K562 (cell line): ENCODE results near the gene DDRGK1. TPM values are rescaled to one million over a fixed set of nuclear protein-coding genes. Genes with fewer than 3 reads are reported as not detected.
A peak's percentile ranks its signal among the peaks of the same experiment; 100 is the strongest.

Experiments
- CBX1 ChIP-seq: sonication (generic); IDR thresholded peaks from 2 replicates; pipeline ENCODE4 v1.6.1; 2016; ENCODE audit warnings: antibody characterized with exemption, low read depth, mild to moderate bottlenecking
- CREB1 ChIP-seq, 2 experiments: sonication (generic) in 1 of 2; formaldehyde crosslinking in 1 of 2; IDR thresholded peaks; 2 replicates each; pipeline versions ENCODE4 v1.6.1 to v1.8.0; 2012 to 2022; ENCODE audit warnings: inconsistent platforms in 1 of 2, mild to moderate bottlenecking in 1 of 2, missing genetic modification reagents in 1 of 2, moderate library complexity in 1 of 2
- CREM ChIP-seq: IDR thresholded peaks from 2 replicates; pipeline ENCODE4 v1.6.1; 2014; ENCODE audit warnings: antibody characterized with exemption, low read depth
- E2F3 ChIP-seq: fragments of 250-450 bp; sonication (Bioruptor Pico); IDR thresholded peaks from 2 replicates; pipeline ENCODE4 v1.4.0; 2020; ENCODE audit warnings: mild to moderate bottlenecking
- RBFOX2 ChIP-seq: fragments of 200-400 bp; formaldehyde crosslinking; IDR thresholded peaks from 2 replicates; pipeline ENCODE4 v1.6.1; 2017; ENCODE audit warnings: low read depth, mild to moderate bottlenecking, low read length, moderate library complexity
- SNIP1 ChIP-seq: fragments of 450-650 bp; IDR thresholded peaks from 2 replicates; pipeline ENCODE4 v1.7.1; 2017; ENCODE audit warnings: low read depth, mild to moderate bottlenecking
- TBP ChIP-seq: optimal IDR thresholded peaks from 2 replicates; pipeline ENCODE3; 2011; ENCODE audit warnings: low read depth, low read length, improper control_type of control experiment
- TCFL5 ChIP-seq: fragments of 250-450 bp; sonication (Bioruptor Pico); conservative IDR thresholded peaks from 2 replicates; pipeline ENCODE4 v1.6.1; 2021; ENCODE audit warnings: mild to moderate bottlenecking, moderate library complexity, matching md5 sums
- ZBTB1 ChIP-seq: sonication (generic); formaldehyde crosslinking; IDR thresholded peaks from 2 replicates; pipeline ENCODE4 v1.8.1; 2023; ENCODE audit warnings: missing genetic modification reagents, low read depth, mild to moderate bottlenecking, borderline replicate concordance
- ZFP1 ChIP-seq: fragments of 450-650 bp; formaldehyde crosslinking; IDR thresholded peaks from 2 replicates; pipeline ENCODE4 v1.4.0; 2020; ENCODE audit warnings: mild to moderate bottlenecking, mixed read lengths
- ZFX ChIP-seq: sonication (generic); formaldehyde crosslinking; IDR thresholded peaks from 2 replicates; pipeline ENCODE4 v1.8.0; 2022; ENCODE audit warnings: mild to moderate bottlenecking, missing genetic modification reagents, moderate library complexity
- ZNF3 ChIP-seq: fragments of 250-450 bp; sonication (Bioruptor Pico); IDR thresholded peaks from 2 replicates; pipeline ENCODE4 v1.5.0; 2021; ENCODE audit warnings: mild to moderate bottlenecking, moderate library complexity
- polyA plus RNA-seq, 8 experiments: library from polyadenylated mRNA; depleted of rRNA in 4 of 8; stranded (reverse) in 5 of 8; unstranded in 3 of 8; fragments of >200 nt; fragmentation: Nextera tagmentation in 2 of 8; fragmentation: Illumina TruSeq in 1 of 8; extraction: Ambion mirVana in 2 of 8; extraction: Trizol in 1 of 8; gene quantifications; 2 replicates each; pipeline versions ENCODE4 v1.2.1 to v1.2.3, GENCODE V29; 2011 to 2014; ENCODE audit warnings: inconsistent platforms in 1 of 8, missing spikeins in 1 of 8
- total RNA-seq, 7 experiments: library from RNA; depleted of rRNA in 6 of 7; stranded (reverse); fragments of >200 nt in 6 of 7; fragmentation: Illumina TruSeq in 2 of 7; extraction: Trizol in 2 of 7; gene quantifications; 2 replicates each; pipeline versions ENCODE4 v1.2.1 to v1.2.3, GENCODE V29; 2011 to 2021; ENCODE audit warnings: low replicate concordance in 1 of 7
- TF ChIP-seq, protein P1 (sequence below): sonication (generic); formaldehyde crosslinking; IDR thresholded peaks from 2 replicates; pipeline ENCODE4 v1.8.0; 2023; ENCODE audit warnings: missing genetic modification reagents, mild to moderate bottlenecking, borderline replicate concordance
- TF ChIP-seq, protein P2 (sequence below): IDR thresholded peaks from 2 replicates; pipeline ENCODE4 v1.6.1; 2011; ENCODE audit not compliant: insufficient read length; ENCODE audit errors: extremely low read depth
- TF ChIP-seq, protein P3 (sequence below): sonication (generic); formaldehyde crosslinking; IDR thresholded peaks from 2 replicates; pipeline ENCODE4 v1.5.0; 2020; ENCODE audit warnings: missing genetic modification reagents
- TF ChIP-seq, protein P4 (sequence below): sonication (generic); formaldehyde crosslinking; IDR thresholded peaks from 2 replicates; pipeline ENCODE4 v1.8.0; 2022; ENCODE audit warnings: missing genetic modification reagents, mild to moderate bottlenecking, moderate library complexity, borderline replicate concordance
- TF ChIP-seq, protein P5 (sequence below): fragments of 200-800 bp; sonication (Bioruptor generic); IDR thresholded peaks from 2 replicates; pipeline ENCODE4 v1.6.1; 2017; ENCODE audit warnings: missing genetic modification characterization, missing compliant biosample characterization

The DDRGK1 gene
- total and polyA plus RNA-seq, 9 of the 15 experiments (the other 6 are each of a cell fraction or from before 2014, with no cell fraction given) = 2.3 to 54.4 (median 29.1) TPM

DNA sequence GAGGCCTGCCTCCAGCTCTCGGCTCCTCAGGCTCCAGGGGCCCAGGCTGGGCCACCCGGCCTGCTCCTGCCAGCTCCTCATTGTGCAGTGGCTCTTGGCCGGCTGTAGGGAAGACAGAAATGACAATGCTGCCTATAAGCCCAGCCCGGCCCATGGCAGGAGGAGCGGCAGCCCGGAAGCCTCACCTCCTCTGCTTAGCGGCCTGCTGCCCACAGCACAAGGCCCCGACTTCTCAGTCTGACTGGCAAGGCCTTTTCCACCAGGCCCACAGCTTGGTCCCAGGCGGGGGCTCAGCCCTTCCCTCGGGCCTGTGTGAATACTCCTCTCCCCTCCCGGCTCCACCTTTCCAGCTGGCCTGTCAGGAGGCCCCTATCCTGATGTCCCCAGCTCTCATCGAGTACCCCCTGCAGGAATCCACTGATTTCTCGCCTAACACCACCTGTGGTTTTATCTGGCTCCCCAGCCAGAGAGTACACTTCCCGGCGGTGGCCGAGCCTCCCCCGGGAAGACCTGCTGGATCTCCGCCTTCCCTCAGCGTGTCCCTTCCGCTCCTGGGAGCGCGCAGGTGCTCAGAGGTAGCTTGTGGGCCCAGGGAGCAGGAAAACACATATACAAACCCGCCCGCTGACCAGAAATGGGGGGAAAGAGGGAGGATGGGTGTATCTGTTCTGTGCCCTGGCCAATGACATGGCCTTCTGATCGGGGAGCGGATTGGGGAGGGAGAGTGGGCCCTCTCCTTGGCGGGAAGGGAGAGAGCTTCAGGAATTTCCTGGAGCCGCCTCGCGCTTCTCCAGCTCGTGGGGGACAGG lies 963 bp downstream of the DDRGK1 start (continued):
- TF ChIP-seq RBFOX2 = 0 out of 2 replicates have a peak, but pooled peaks have one; percentile 26
- TF ChIP-seq E2F3 (CRISPR knock-in tag) = 0 out of 2 replicates have a peak, but pooled peaks have one; percentile 76
- TF ChIP-seq, protein P1, sequence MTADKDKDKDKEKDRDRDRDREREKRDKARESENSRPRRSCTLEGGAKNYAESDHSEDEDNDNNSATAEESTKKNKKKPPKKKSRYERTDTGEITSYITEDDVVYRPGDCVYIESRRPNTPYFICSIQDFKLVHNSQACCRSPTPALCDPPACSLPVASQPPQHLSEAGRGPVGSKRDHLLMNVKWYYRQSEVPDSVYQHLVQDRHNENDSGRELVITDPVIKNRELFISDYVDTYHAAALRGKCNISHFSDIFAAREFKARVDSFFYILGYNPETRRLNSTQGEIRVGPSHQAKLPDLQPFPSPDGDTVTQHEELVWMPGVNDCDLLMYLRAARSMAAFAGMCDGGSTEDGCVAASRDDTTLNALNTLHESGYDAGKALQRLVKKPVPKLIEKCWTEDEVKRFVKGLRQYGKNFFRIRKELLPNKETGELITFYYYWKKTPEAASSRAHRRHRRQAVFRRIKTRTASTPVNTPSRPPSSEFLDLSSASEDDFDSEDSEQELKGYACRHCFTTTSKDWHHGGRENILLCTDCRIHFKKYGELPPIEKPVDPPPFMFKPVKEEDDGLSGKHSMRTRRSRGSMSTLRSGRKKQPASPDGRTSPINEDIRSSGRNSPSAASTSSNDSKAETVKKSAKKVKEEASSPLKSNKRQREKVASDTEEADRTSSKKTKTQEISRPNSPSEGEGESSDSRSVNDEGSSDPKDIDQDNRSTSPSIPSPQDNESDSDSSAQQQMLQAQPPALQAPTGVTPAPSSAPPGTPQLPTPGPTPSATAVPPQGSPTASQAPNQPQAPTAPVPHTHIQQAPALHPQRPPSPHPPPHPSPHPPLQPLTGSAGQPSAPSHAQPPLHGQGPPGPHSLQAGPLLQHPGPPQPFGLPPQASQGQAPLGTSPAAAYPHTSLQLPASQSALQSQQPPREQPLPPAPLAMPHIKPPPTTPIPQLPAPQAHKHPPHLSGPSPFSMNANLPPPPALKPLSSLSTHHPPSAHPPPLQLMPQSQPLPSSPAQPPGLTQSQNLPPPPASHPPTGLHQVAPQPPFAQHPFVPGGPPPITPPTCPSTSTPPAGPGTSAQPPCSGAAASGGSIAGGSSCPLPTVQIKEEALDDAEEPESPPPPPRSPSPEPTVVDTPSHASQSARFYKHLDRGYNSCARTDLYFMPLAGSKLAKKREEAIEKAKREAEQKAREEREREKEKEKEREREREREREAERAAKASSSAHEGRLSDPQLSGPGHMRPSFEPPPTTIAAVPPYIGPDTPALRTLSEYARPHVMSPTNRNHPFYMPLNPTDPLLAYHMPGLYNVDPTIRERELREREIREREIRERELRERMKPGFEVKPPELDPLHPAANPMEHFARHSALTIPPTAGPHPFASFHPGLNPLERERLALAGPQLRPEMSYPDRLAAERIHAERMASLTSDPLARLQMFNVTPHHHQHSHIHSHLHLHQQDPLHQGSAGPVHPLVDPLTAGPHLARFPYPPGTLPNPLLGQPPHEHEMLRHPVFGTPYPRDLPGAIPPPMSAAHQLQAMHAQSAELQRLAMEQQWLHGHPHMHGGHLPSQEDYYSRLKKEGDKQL (CRISPR knock-in tag) = 0 out of 2 replicates have a peak, but pooled peaks have one; percentile 22
- TF ChIP-seq, protein P2, sequence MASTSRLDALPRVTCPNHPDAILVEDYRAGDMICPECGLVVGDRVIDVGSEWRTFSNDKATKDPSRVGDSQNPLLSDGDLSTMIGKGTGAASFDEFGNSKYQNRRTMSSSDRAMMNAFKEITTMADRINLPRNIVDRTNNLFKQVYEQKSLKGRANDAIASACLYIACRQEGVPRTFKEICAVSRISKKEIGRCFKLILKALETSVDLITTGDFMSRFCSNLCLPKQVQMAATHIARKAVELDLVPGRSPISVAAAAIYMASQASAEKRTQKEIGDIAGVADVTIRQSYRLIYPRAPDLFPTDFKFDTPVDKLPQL = no peak
- no peak for TF ChIP-seq CREB1 (IDR thresholded peaks at IDR 0.05)
- TF ChIP-seq CREB1 (CRISPR knock-in tag; IDR thresholded peaks at IDR 0.05) = peak; percentile 20; the same call in 1 of the 2 replicates
- TF ChIP-seq ZBTB1 (CRISPR knock-in tag) = no peak
- TF ChIP-seq TBP = peak; percentile 47
- TF ChIP-seq TCFL5 (CRISPR knock-in tag) = no peak
- TF ChIP-seq ZNF3 (CRISPR knock-in tag) = no peak
- no peak for TF ChIP-seq ZFP1 (CRISPR knock-in tag)
- no peak for TF ChIP-seq SNIP1
- TF ChIP-seq, protein P3, sequence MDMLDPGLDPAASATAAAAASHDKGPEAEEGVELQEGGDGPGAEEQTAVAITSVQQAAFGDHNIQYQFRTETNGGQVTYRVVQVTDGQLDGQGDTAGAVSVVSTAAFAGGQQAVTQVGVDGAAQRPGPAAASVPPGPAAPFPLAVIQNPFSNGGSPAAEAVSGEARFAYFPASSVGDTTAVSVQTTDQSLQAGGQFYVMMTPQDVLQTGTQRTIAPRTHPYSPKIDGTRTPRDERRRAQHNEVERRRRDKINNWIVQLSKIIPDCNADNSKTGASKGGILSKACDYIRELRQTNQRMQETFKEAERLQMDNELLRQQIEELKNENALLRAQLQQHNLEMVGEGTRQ (CRISPR knock-in tag) = no peak
- TF ChIP-seq, protein P4, sequence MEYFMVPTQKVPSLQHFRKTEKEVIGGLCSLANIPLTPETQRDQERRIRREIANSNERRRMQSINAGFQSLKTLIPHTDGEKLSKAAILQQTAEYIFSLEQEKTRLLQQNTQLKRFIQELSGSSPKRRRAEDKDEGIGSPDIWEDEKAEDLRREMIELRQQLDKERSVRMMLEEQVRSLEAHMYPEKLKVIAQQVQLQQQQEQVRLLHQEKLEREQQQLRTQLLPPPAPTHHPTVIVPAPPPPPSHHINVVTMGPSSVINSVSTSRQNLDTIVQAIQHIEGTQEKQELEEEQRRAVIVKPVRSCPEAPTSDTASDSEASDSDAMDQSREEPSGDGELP (CRISPR knock-in tag) = peak; percentile 23; the same call in 1 of the 2 replicates
- 0 out of 2 replicates have a peak, but pooled peaks have one; percentile 6 for TF ChIP-seq CBX1
- TF ChIP-seq ZFX (CRISPR knock-in tag) = peak; percentile 55
- TF ChIP-seq, protein P5, sequence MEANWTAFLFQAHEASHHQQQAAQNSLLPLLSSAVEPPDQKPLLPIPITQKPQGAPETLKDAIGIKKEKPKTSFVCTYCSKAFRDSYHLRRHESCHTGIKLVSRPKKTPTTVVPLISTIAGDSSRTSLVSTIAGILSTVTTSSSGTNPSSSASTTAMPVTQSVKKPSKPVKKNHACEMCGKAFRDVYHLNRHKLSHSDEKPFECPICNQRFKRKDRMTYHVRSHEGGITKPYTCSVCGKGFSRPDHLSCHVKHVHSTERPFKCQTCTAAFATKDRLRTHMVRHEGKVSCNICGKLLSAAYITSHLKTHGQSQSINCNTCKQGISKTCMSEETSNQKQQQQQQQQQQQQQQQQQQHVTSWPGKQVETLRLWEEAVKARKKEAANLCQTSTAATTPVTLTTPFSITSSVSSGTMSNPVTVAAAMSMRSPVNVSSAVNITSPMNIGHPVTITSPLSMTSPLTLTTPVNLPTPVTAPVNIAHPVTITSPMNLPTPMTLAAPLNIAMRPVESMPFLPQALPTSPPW (CRISPR knock-in tag) = peak; percentile 33
- 0 out of 2 replicates have a peak, but pooled peaks have one; percentile 2 for TF ChIP-seq CREM
